ENCODE data around the gene B3GLCT.

The B3GLCT gene

DNA sequence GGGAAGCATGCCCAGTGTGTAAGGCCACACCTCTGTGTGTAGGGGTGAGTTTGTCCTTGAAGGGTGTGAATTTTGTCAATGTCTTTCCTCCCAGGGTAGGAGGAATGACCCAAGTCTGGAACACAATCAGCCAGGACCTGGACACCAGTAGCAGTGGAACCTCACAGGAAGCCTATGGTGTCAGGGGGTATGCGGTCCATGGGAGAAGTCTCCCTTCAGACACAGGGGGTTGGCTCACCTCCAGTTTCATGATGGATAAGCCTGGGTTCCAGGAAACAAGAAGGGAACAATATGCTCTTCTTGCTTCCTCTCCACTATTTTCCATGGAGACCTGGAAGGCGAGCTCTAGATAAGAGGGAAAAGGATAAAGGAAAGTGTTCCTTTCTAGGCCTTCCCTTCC, 23.9 kb downstream of the B3GLCT start:
- no peak for DNase-seq (ENCODE audit: low read depth in 2 of 2)

DNA sequence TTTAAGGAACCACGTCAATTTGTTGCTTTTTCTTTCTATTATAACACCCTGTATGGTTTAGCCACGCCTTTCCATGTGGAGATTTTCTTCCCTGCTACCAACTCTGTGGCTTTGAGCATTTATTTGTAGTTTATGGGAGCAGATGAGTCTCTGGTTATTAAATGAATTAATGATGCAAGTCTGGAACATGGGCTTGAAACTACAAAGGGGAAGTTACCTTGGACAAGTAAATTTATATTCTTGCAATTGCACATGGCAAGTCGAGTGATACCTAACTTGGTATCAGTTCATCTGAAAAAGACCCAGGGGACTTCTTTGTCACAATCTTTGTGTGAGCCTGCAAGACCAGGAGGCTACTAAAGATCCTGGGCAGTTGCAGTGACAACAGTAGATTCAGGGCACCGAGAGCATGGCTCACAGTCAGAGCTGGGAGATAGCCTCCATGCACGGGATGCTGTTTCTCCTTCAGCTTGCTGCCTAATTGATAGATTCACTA, 24.4 kb downstream of the B3GLCT start:
- no peak for DNase-seq (ENCODE audit: low read depth in 2 of 2)

DNA sequence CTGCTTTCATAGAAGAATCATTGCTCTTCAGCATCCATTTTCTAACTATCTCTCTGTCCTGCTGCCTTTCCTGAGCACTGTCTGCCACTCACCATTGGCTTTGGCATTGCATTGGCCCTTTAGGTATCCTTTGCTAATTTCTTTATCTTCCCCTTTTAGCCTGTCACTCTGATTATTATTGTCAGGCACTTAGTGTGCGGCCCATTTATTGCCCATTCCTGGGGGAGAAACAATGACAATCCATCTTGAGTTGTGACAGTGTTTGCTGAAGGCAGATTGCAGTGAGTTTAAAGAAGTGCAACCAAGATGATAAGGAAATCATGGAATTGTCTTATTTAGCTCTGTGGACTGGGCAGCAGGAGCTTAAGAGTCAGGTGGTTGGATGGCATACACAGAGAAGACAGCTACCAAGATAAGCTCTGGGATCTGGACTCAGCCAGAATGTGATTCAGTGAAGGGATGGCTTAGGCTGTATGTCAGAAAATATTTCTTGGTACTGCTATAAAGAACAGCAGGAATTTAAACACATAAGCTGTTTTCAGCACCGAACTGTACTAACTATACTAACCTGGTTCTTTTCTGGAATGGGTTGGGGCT, 25.3 kb downstream of the B3GLCT start:
- no peak for DNase-seq (ENCODE audit: low read depth in 2 of 2)

DNA sequence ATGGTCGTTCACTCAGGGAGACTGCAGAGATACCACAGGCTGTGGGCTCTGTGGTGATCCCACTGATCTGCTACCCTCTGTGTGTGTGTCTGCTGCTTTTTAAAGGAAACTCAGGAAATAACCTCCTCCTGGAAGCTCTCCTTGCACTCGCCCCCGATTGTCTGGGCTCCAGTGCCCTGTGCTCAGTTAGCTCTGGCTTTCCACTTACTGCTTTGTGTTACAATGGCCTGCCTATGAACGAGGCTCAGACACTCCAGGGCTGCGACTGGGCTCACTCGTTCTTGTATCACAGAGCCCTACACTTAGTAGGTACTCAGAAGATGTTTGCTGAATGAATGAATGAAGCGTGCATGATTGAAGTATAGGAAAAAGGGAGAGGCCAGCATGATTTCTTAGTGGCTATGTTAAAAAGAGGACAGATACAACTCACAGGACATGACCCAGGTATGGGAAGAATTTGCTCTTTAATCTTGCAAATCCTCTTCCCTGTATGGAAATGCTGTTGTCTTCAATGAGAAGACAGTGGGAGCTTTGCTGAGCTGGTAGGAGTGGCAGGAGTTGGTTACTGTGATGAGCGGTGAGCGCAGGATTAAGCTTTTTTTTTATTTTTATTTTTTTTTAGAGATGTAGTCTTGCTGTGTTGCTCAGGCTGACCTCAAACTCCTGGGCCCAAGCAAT, 26.4 kb downstream of the B3GLCT start:
- DNase-seq (ENCODE audit: low read depth in 2 of 2), result no peak

DNA sequence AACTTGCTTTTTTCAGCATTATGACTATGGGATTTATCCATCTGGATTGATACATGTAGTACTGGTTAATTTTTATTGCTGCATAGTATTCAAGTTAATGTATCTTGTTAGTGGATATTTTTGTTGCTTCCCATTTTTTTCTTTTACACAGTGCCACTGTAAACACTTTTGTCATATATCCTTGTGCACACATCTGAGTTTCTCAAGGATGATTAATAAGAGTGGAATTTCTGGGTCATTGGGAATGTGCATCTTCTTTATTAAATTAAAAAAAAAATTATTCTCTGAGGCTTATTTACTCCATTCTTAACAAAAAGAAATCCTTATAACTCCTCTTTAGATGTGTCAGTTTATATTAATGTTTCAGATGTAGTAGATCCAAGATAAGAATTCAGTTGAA, 27.3 kb downstream of the B3GLCT start:
- DNase-seq (ENCODE audit: low read depth in 2 of 2), result no peak

DNA sequence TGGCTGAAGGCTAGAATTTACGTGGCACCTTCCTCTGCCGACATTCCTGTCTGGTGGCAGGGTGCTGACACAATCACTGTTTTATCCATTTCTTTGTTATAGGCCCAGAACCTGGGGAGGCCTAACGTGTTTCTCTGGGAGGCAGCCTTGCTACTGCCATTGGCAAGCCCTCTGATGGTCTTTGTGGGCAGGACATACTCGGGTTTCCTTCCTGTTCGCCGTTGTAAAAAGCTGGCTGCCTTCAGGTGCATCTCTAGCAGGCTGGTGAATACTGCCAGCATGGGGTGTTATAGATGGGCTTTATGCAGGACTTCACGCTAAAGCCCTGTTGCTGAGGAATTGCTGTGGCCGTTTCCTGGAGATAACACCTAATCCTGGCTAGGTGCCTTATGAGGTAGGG, 28.1 kb downstream of the B3GLCT start:
- DNase-seq (ENCODE audit: low read depth in 2 of 2), result no peak

DNA sequence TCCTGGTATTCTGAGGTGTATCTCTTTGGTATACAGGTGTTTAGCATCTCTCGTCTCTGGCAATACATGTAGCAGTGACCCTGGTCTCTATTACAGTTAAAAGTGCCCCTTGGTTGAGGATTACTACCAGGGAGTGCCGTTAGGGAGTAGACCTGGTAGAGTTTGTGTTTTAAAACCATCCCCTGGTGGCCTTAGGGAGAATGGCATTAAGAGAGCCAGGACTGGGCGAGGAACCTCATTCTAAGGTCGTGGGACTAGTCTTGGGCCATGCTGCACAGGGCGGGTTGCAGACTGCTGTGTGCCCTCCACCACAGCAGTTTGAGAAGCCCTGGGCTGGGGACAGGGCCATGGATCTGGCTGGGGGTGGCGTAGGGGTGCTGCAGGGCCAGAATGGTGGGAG, 35.0 kb downstream of the B3GLCT start:
- DNase-seq (ENCODE audit: low read depth in 2 of 2), result no peak

DNA sequence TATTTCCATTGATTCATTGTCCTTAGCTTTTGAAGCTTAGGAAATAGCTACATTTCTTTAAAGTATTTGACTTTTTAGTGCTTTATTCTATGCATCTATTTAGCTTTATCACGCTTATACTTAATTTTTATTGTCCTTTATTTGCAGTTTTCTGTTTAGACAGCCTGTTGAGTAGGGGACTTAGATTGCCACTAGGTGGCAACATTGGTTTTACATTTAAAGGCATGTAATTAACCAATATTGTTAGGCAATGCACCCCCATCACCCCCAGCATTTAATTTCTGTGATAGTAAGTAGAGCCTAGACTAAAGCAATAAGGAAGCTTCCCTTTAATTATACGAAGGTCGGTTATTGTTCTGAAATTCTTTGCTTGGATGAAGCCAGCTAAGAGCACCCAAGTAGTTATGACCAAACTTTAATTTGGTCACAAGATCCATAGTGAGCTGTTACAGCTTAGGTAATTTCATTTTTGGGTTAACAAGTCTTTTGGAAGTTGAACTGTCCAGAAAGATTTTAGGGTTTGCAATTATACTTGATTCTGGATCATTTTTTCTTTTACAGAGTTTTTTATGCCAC, 36.5 kb downstream of the B3GLCT start:
- peak in 1 of 2 experiments; percentile 13 for DNase-seq (ENCODE audit: low read depth in 2 of 2)

DNA sequence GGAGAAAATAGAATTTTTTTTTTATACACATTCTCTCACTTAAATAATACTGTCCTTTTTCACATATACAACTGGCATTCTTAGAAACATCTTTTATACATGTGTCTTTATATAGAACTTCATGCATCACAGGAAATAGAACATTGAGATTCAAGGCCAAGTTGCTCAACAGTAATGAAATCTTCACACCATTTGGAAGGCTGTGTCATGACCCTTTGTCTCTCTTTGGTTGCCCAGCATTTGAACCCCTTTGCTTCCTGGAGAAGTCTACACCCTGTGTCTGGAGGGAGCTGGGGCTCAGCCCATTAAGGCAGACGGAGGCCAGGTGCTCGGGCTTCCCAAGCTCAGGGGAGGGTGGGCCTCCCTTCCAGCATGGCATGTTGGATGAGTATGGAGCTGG, 41.1 kb downstream of the B3GLCT start:
- DNase-seq (ENCODE audit: low read depth in 2 of 2), result no peak

DNA sequence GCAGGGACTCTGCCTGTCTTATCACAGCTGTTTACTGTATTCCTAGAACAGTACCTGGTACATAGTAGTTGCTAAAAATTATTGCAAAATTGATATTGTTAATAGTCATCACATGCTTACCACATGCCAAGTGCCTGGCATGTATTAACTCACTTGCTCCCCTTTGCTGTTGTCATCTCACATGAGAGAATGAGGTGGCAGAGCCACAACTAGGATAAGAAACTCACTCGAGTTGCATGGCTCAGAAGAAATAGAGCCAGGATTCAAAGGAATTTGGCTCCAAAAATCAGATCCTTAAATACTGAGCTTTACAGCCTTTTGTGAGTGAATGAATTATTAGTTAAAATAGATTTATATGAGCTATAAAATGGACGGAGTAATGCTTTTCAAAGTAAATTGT, 42.6 kb downstream of the B3GLCT start:
- DNase-seq (ENCODE audit: low read depth in 2 of 2), result no peak

DNA sequence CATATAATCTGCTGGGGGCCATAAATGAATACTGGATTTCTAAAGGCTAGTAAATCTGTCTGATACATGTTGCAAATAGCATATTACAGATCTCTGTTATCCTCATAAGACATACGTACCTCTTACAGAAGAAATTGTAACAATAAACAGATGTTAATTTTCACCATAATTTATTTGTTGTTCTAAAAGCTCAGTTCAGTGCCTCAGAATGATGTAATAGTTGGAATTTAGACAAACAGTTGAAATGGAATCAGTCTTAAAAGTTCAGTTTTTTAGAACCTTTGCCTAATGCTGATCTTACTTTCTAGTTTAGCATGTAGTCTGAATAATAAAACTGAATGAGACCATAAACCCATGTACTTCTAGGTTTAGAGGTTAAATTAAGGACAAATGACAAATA, 43.1 kb downstream of the B3GLCT start:
- peak in 1 of 2 experiments; percentile 4 for DNase-seq (ENCODE audit: low read depth in 2 of 2)

DNA sequence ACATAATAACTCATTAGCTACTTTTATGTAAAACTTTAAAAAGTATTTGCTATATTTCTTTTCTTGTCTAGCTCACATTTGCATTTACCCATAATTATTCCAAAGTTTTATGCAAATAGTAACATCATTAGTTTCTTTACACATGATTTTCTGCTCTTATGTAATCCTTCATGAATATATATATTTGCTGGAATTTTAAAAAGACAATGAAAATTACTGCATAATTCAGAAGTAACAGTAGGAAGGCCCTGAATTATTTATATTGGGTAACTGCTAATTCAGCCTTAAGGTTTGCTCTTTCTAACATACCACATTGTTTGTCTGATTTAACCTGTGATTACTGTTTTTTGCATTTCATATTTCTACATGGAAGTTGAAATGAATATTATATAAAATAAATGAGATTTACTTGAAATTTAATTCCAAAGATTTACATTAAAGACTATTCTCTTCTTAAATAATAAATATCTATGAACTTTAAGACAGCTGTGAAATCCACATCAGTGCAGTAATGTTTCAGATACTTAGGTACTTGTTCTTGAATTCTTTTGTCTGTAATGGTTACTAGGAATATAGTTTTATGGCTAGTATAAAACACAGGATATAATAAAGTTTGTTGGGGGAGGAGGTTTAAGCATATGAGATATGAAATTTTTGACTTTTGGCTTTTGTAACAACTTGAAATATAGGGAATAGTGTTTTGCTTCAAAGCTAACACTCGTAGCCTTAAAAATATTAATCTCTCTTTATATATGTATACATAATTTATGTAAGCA, 46.0 kb downstream of the B3GLCT start:
- DNase-seq (ENCODE audit: low read depth in 2 of 2), result no peak

DNA sequence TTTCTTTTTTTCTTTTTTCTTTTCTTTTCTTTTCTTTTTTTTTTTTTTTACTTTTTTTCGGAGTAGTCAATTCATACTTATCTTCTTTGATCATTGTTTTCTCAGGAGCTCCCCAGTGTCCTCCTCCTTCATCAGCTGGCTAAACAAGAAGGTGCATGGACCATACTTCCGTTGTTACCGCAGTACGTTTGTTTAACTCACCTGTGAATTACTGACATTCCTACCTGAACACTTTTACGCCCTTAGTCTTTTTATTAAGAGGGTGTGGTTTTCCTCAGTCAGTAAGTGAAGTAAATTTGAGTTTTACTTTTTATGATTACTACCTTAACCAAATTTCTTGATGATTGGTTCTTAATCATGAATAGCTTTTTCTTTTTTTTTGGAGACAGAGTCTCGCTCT, 47.1 kb downstream of the B3GLCT start:
- DNase-seq (ENCODE audit: low read depth in 2 of 2), result no peak

DNA sequence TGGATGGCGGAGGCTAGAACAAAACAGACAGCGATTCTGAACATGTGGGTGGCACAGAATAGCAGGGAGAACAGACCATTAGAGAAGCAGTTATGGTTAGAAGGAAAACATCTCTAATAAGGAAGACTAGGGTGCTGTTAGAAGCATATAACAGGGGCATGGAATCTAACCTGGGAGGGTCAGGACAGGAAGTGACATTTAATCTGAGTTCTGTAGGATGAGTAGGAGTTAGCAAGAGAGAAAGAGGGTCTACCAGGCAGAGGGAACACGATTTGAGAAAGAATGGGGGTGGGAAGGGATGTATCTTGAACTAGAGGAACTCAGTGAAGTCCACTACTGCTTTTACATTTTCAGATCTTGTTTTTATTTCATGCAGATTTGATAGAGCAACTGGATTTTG, 48.6 kb downstream of the B3GLCT start:
- no peak for DNase-seq (ENCODE audit: low read depth in 2 of 2)

DNA sequence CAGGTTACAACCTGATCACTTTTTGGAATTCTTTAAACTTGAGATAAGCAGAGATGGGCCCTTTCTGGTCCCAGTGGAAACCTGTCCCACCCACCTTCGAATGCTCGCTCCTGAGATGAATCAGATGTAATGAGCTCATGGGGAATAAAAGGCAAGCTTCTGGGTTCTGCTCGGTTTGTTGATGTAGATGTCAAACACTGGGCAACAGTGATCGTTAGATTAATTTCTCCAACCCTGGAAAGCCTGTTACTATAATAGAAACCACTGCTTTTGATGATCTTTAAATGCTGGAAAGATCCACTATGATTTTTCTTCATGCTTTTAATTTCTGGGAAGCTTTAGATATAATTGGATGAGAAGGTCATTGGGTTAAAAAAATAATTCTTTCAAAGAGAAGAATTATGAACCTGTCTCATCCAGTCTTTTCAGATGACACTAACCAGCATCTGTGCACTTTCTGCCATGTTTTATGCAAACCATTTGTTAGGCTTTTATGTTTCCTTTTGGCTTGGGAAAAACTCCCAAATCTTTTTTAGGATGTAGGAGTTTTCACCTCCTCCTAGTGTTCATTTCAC, 49.3 kb downstream of the B3GLCT start:
- no peak for DNase-seq (ENCODE audit: low read depth in 2 of 2)

DNA sequence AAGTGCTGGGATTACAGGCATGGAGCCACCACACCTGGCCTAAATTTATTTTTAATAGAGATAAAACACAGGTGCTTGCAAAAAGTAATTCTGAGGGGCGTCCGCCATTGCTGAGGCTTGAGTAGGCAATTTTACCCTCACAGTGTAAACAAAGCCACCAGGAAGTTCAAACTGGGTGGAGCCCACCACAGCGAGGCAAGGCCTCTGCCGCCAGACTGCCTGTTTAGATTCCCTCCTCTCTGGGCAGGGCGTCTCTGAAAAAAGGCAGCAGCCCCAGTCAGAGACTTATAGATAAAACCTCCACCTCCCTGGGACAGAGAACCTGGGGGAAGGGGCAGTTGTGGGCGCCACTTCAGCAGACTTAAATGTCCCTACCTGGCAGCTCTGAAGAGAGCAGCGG, 50.7 kb downstream of the B3GLCT start:
- DNase-seq (ENCODE audit: low read depth in 2 of 2), result no peak

DNA sequence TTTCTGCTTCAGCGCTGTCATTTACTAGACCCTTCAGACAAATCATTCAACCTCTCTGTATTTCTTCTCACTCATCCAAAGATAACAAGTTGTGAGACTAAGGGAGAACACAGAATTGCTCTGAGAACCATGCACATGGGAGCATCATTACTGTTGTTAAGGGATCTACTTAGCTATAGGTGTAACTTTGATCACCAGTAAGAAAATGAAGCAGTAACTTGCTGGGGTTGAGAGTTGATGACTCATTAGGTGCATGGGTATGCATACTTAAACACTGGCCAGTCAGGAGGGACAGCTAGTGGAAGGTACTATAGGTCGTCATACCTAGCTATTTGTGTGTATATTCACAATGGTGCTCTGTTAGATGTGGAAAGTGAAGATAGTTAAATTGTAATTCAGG, 61.5 kb downstream of the B3GLCT start:
- no peak for DNase-seq (ENCODE audit: low read depth in 2 of 2)

DNA sequence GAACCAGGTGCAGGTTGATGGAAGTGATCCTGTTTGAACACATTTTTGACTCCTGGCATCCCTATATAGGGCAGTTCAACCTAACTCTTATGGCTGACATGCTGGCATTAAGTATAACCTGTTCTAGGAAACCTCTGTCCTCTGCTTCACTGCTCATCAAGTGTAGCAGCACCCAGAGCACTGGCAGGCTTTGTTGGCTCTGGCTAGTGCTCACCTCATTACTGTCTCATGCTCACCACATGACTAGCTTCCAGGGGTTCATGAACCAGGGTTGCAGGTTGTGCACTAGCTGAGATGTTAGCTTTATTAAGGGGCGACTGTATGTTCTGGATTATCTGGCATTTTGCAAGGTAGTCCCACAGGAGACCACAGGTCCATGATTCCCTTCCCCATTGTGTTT, 63.6 kb downstream of the B3GLCT start:
- DNase-seq (ENCODE audit: low read depth in 2 of 2), result no peak

DNA sequence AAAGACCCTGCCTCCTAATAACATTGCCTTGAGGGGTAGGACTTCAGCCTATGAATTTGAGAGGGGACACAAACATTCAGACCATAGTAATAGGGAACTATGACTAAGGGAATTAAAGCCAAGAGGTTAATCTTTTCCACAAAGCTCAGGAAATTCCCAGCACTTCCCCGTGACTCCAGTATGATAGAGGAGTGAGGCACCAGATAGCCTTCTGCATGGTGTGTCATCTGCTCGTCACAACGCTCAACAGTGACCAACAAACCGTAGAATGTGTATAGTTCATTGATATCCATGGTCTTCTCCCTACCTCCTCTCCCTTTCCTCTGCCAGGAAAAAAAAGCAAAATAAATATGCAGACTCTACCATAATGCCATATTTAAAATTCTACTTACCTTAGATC, 64.4 kb downstream of the B3GLCT start:
- DNase-seq (ENCODE audit: low read depth in 2 of 2), result no peak

DNA sequence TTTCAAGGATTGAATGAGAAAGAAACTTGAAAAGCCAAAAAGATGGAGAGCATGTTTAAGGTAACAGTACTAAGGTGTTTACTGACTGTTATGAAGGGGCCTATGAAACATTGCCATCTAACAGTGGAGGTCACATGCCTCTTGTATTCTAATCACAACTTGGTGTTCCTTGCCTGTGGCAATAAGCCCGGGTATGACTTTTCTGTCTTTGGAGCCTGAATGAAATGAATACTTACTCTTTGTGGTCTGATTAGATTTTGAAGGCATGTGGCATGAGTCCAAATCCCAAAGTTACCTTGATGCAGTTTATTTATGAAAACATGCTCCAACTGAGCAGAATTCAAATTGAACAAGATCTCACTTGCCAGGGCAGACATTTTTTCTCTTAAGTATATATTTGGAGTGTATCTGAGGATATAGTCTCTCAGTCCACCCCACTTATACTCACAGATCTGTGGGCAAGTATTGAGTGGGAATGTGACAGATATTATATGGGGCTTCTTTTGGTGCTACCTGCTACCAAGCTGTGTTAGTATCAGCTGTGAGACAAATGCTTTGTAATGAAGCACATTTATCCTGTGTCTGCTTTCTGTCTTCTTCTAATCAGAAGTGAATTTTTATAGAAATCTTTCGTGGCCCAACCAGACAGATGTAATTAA, 67.5 kb downstream of the B3GLCT start:
- no peak for DNase-seq (ENCODE audit: low read depth in 2 of 2)

DNA sequence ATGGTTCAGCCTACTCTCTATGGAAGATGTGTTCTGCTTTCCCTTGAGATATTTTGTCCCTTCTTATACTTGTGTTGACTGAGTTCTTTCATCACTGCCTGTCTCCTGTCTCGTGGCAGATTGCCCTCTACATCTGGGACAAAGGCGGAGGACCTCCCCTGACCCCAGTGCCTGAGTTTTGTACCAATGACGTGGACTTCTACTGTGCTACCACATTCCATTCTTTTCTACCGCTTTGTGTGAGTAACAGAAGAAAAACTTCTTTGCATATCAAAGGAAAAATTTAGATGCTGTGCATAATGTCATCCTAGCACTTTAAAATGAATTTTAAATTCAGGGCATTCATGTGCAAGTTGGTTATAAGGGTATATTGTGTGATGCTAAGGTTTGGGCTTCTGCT, 74.6 kb downstream of the B3GLCT start:
- no peak for DNase-seq (ENCODE audit: low read depth in 2 of 2)

DNA sequence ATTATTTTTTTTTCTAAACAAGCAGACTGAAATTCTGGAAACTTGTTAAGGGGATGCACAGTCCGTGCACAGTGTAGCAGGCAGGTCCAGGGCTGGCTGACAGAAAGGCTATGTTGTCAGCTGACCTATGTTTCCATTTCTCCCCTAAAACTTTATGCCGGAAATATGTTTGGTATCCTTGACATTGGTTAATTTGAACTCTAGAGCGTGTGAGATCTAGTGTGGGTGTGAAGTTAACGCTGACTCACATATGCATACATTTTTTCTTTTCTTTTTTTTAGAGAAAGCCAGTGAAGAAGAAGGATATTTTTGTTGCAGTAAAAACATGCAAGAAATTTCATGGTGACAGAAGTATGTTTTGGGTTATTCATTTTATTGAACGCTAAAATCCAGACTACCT, 76.6 kb downstream of the B3GLCT start:
- DNase-seq (ENCODE audit: low read depth in 2 of 2), result no peak
